ENCODE results near the gene CYTH2.

The CYTH2 gene

DNA sequence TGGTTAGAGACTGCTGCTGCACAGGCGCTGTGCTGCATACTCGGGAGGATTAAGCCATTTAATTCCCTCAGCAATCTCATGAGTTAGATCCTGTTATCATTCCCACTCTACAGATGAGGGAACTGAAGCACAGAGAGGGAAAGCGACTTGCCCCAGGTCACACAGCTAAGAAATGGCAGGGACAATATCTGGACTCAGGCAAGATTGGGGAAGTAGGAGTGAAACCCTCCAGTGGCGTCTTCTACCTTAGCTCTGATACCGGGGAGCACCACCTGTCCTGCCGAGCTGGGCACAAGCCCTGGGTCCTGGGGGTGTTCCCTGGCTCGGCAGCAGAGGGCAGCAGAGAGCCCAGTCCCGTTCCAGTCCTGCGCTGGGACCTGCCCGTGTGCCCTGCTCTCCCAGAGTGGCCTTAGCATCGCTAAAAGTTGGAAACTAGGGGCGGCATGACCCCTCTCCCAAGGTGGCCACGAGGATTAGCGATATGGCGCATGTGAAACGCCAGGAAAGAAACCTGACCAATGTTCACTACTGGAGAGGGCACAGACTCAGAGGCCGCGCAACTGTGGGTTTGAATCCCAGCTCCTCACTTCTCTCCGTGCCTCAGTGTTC is 20.5 kb downstream of the CYTH2 start:
- TF ChIP-seq, protein P1, sequence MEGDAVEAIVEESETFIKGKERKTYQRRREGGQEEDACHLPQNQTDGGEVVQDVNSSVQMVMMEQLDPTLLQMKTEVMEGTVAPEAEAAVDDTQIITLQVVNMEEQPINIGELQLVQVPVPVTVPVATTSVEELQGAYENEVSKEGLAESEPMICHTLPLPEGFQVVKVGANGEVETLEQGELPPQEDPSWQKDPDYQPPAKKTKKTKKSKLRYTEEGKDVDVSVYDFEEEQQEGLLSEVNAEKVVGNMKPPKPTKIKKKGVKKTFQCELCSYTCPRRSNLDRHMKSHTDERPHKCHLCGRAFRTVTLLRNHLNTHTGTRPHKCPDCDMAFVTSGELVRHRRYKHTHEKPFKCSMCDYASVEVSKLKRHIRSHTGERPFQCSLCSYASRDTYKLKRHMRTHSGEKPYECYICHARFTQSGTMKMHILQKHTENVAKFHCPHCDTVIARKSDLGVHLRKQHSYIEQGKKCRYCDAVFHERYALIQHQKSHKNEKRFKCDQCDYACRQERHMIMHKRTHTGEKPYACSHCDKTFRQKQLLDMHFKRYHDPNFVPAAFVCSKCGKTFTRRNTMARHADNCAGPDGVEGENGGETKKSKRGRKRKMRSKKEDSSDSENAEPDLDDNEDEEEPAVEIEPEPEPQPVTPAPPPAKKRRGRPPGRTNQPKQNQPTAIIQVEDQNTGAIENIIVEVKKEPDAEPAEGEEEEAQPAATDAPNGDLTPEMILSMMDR (IDR thresholded peaks at IDR 0.05; ENCODE audit: borderline replicate concordance, insufficient read depth, low read depth, low read length), result peak; percentile 99
- no peak overlapping the region for H3K4me3 ChIP-seq (ENCODE audit: low read depth, low read length)

DNA sequence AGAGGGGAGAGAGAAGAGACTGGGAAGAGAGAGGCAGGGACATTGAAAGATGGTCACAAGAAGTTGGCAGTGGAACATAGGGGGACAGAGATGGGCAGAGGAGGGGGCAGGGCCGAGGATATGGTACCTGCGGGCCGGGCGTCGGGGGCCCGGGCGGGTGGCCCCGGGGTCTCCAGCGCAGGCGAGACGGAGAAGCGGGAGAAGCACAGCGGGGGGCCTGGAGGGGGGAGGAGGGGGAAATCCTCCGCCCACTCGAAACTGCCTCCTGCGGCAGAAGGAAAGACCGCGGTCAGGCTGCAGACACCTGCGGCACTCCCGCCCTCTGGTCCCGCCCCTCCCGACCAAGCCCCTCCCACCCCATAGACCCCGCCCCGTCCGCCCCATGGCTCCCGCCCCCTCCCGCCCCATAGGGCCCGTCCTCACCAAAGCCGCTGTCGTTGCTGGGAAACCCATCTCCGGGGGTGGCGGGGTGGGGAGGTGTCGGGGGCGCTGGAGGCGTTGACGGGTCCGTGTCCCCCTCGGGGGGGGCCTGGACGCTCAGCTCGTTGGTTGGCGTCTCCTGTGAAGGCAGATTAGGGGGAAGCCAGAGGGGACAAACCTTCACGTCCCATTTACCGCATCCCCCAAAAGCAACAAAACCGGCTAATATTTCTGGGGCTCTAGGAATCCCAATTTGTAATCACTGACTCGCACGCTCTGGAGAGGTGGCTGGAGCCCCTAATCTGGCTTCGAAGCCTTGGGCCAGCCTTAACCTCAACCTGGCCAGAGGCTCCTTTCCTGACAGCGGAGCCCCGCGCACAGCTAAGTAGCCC is 22.0 kb downstream of the CYTH2 start:
- no peak overlapping the region for H3K4me3 ChIP-seq (ENCODE audit: low read depth, low read length)
- TF ChIP-seq, protein P1 (IDR thresholded peaks at IDR 0.05; ENCODE audit: borderline replicate concordance, insufficient read depth, low read depth, low read length), result no peak

DNA sequence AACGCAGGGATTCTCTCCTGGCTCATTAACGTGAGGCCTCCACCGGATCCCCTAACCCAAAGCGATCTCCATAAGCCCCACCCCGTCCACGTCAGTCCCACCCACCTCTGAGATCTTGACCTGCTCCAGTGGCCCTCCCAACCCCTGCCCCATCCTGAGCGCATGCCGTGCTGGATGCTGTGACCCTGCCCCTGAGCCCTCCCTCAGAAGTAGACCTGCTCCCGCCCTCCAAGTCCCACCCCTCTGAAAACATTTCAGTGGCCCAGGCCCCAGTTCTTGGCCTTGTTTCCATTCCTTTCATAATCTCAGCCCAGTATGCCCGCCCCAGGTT is 22.6 kb downstream of the CYTH2 start:
- H3K4me3 ChIP-seq (ENCODE audit: low read depth, low read length), result no peak overlapping the region
- TF ChIP-seq, protein P1 (IDR thresholded peaks at IDR 0.05; ENCODE audit: borderline replicate concordance, insufficient read depth, low read depth, low read length), result no peak

DNA sequence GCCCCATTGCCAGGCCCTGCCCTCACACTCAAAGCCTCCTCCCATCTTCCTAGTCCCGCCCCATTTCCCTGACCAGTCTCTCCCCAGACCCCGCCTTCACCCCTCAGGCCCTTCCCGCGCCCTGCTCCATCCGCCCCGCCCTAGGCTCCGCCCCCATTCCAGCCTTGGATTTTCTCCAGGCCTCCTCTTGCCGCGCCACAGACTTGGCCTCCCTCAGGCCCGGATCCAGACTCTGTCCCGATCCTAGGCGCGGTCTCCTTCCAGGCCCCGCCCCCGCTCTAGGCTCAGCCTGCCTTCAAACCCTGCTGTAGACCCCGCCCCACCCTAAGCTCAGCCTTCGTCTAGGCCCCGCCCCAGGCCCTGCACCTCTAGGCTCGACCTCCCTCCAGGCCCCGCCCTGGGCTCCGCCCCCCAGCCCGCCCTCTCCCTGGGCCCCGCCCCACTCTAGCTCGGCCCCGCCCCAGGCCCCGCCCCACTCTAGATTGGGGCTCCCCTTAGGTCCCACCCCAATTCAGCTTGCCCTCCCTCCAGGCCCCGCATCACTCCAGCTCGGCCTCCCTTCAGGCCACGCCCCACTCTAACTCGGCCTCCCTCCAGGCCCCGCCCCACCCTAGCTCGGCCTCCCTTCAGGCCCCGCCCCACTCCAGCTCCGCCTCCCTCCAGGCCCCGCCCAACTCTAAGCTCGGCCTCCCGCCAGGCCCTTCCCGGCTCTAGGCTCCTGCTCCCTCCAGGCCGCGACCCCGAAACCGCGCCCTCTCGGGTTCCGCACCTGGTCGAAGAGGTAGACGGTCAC is 24.0 kb downstream of the CYTH2 start:
- peak overlapping the region; percentile 41 for H3K4me3 ChIP-seq (ENCODE audit: low read depth, low read length)

DNA sequence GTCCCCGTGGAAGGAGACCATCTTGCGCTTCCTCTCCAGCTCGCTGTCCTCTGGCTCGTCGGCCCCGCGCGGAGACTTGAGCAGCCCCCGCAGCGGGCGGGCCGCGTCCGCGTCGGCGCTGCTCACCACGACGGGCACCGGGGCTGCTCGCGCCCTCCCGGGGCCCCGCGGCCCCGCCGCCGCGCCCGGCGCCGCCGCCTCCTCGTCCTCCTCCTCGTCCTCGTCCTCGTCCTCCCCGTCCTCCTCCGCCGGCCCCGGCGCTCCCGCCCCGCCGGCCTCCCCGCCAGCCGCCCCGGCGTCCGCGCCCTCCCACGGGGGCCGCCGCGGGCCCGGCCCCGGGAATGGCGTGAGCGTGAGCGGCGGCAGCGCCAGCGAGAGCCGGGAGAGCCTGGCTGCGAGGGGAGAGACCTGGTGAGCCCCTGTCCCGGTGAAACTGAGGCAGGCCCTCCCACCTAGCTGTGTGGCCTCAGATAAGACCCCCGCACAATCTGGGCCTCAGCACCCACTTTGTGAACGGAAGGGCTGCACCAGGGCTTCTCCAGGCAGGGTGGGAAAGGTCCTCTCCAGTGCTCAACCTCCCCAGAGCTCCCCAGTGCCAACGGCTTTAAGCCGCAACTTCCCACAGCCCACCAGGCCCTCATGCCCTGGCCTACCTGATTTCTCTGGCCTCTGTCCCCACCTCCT is 24.7 kb downstream of the CYTH2 start:
- peak overlapping the region; percentile 41 for H3K4me3 ChIP-seq (ENCODE audit: low read depth, low read length)

More for the DNA sequence above, 24.0 kb downstream of the CYTH2 start:
- TF ChIP-seq, protein P1 (IDR thresholded peaks at IDR 0.05; ENCODE audit: borderline replicate concordance, insufficient read depth, low read depth, low read length), result no peak

DNA sequence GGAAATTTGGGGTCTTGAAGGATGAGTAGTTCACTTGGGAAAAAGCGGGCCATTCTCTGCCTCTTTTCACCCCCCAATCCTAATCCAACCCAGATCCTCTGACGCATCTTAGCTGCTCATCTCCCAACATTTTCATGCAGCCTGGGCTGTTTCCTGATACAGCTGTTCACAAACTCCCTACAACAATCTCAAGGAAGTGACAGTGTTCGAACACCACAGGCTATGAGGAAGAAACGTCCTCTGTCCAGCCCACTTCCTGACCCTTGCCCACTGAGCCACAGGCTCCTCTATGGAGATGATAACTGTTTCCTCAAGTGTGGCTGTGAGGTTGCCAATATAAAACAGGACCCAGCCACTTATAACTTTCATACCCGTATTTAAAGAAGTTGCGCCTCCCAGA is 26.2 kb downstream of the CYTH2 start:
- no peak overlapping the region for H3K4me3 ChIP-seq (ENCODE audit: low read depth, low read length)
- TF ChIP-seq, protein P1 (IDR thresholded peaks at IDR 0.05; ENCODE audit: borderline replicate concordance, insufficient read depth, low read depth, low read length), result no peak

More for the DNA sequence above, 24.7 kb downstream of the CYTH2 start:
- TF ChIP-seq, protein P1 (IDR thresholded peaks at IDR 0.05; ENCODE audit: borderline replicate concordance, insufficient read depth, low read depth, low read length), result no peak
